Esophagus muscularis mucosa (tissue), 4 donors: ENCODE results near the gene TUBAL3.

Experiments
- EP300 ChIP-seq: sonication (generic); formaldehyde crosslinking; IDR thresholded peaks from one replicate; pipeline ENCODE4 v1.6.1; 2017; ENCODE audit warnings: antibody characterized with exemption
- POLR2A ChIP-seq: fragments of 450-650 bp; IDR thresholded peaks from one replicate; pipeline ENCODE4 v1.6.1; 2017; ENCODE audit warnings: antibody characterized with exemption, moderate library complexity, mild to moderate bottlenecking, low read depth
- POLR2AphosphoS5 ChIP-seq, 2 donors: sonication (generic); formaldehyde crosslinking; IDR thresholded peaks; one replicate each; pipeline ENCODE4 v1.6.1; 2017; ENCODE audit warnings: antibody characterized with exemption in 2 of 2
- TF ChIP-seq, protein P1 (sequence below), 3 experiments: fragments of 200-600 bp in 2 of 3; fragments of 450-650 bp in 1 of 3; sonication (generic) in 2 of 3; IDR thresholded peaks; one replicate each; pipeline ENCODE4 v1.5.1; 2017 to 2019; ENCODE audit warnings: antibody characterized with exemption in 3 of 3, mild to moderate bottlenecking in 2 of 3, moderate library complexity in 1 of 3

DNA sequence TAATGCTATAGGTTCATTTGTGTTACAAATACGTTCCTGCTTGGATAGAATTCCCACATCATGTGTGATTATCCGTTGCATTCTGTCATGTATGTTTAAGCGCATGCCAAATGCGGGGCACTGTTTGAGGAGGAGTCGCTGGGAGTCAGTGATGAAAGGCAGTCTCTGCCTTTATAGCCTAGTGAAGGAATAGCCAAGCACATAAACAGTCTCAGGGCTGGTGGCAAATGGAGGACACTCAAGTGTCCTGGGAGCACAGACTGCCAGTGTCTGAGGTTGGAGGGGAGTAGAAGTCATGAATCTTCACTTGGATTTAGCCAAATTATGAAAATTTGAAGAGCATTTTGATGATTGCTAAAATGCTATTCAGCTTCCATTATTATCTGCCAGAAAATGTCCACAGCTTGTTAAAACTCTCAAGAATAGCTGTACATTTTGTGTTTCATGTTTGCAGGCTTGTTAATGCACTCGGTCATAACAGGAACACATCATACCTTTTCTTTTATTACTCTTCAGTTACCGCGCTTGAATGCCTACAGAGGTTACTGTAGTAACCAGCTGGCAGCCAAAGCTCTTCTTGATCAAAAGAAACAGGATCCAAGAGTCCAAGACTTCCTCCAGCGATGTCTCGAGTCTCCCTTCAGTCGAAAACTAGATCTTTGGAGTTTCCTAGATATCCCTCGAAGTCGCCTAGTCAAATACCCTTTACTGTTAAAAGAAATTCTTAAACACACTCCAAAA lies 49.3 kb upstream of the TUBAL3 start:
- TF ChIP-seq, protein P1, sequence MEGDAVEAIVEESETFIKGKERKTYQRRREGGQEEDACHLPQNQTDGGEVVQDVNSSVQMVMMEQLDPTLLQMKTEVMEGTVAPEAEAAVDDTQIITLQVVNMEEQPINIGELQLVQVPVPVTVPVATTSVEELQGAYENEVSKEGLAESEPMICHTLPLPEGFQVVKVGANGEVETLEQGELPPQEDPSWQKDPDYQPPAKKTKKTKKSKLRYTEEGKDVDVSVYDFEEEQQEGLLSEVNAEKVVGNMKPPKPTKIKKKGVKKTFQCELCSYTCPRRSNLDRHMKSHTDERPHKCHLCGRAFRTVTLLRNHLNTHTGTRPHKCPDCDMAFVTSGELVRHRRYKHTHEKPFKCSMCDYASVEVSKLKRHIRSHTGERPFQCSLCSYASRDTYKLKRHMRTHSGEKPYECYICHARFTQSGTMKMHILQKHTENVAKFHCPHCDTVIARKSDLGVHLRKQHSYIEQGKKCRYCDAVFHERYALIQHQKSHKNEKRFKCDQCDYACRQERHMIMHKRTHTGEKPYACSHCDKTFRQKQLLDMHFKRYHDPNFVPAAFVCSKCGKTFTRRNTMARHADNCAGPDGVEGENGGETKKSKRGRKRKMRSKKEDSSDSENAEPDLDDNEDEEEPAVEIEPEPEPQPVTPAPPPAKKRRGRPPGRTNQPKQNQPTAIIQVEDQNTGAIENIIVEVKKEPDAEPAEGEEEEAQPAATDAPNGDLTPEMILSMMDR (IDR thresholded peaks at IDR 0.05) = no peak
- TF ChIP-seq POLR2A (no peak), POLR2AphosphoS5 (IDR thresholded peaks at IDR 0.05) (no peak), EP300 (no peak)
